BLaER1 treated with 17β-estradiol and CSF1 and Interleukin-3, amounts not matched to agents 10 nM and 100 nM (cell line): ENCODE results near the gene MCTP1.

Source experiments
- H3K27ac ChIP-seq, 11 experiments: shearing (Covaris generic); formaldehyde crosslinking; 2 replicates each; pipeline ENCODE4 v1.8.1; 2022
- H3K27me3 ChIP-seq, 11 experiments: shearing (Covaris generic); formaldehyde crosslinking; 2 replicates each; pipeline ENCODE4 v1.8.1; 2022
- H3K36me3 ChIP-seq, 11 experiments: shearing (Covaris generic); formaldehyde crosslinking; 2 replicates each; pipeline ENCODE4 v1.8.1; 2022
- H3K4me1 ChIP-seq, 10 experiments: shearing (Covaris generic); formaldehyde crosslinking; 2 replicates each; pipeline ENCODE4 v1.8.1; 2022
- H3K4me2 ChIP-seq, 11 experiments: shearing (Covaris generic); formaldehyde crosslinking; 2 replicates each; pipeline ENCODE4 v1.8.1; 2022
- H3K4me3 ChIP-seq, 10 experiments: shearing (Covaris generic); formaldehyde crosslinking; 2 replicates each; pipeline ENCODE4 v1.8.1; 2022
- H3K9ac ChIP-seq, 11 experiments: shearing (Covaris generic); formaldehyde crosslinking; 2 replicates each; pipeline ENCODE4 v1.8.1; 2022
- H3K9me3 ChIP-seq, 11 experiments: shearing (Covaris generic); formaldehyde crosslinking; replicated peaks in 1 of 11; 2 replicates each; pipeline ENCODE4 v1.8.1; 2022
- H4K20me1 ChIP-seq, 11 experiments: shearing (Covaris generic); formaldehyde crosslinking; 2 replicates each; pipeline ENCODE4 v1.8.1; 2022
- Cebpa-rat ChIP-seq, 11 experiments: shearing (Covaris generic); IDR thresholded peaks; 2 replicates each; pipeline ENCODE4 v1.8.1; 2022

MCTP1 gene

GRCh38 chr5:94782383-94782782, 502.5 kb downstream of the MCTP1 start:
- H3K4me2 ChIP-seq, result no peak overlapping the region
- H3K4me3 ChIP-seq, result no peak overlapping the region
- H3K4me1 ChIP-seq, result no peaks in the 10 kb centered on the region
- no peak for TF ChIP-seq Cebpa-rat (IDR thresholded peaks at IDR 0.05)
- no peaks in the 10 kb centered on the region for H3K27me3 ChIP-seq
- no peaks in the 10 kb centered on the region for H3K9me3 ChIP-seq
- H3K9ac ChIP-seq, result no peak overlapping the region
- no peak overlapping the region for H3K27ac ChIP-seq
- peaks cover 0 to 14% (median 0%) of the 10 kb centered on the region in 11 experiments; a peak in 2 of 22 replicates for H4K20me1 ChIP-seq
- H3K36me3 ChIP-seq, result peaks cover 0 to 84% (median 0%) of the 10 kb centered on the region in 11 experiments; a peak in 6 of 22 replicates

GRCh38 chr5:94779684-94780083, 505.2 kb downstream of the MCTP1 start:
- H3K36me3 ChIP-seq, result peaks cover 0 to 95% (median 0%) of the 10 kb centered on the region in 11 experiments; a peak in 6 of 22 replicates
- TF ChIP-seq Cebpa-rat (IDR thresholded peaks at IDR 0.05), result no peak
- no peak overlapping the region for H3K27ac ChIP-seq
- 0 out of 22 replicates have a peak, but pooled peaks cover 0 to under 1% (median 0%) of the 10 kb centered on the region in 11 experiments for H3K9me3 ChIP-seq
- peaks cover 0 to 11% (median 0%) of the 10 kb centered on the region in 11 experiments; a peak in 2 of 22 replicates for H4K20me1 ChIP-seq
- no peak overlapping the region for H3K9ac ChIP-seq
- no peaks in the 10 kb centered on the region for H3K27me3 ChIP-seq
- H3K4me3 ChIP-seq, result no peak overlapping the region
- no peaks in the 10 kb centered on the region for H3K4me1 ChIP-seq
- H3K4me2 ChIP-seq, result no peak overlapping the region

DNA sequence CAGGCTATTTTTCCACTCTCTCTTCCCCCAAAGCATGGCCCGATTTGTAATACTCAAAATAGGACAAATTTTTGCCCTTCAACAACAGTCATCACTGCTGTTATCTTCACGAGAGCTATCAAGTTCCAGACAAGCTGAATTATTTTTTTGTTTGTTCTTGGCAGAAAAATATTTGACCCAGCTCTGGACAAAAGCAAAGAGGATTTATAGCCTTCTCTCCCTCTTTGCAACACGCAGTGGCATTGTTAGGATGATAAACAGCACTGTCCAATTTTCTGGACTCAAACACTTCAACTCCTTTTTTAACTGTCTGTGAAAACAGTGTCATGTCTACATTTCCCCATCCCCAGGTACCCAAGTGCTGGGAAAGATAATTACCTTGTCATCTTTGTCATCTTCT, 506.2 kb downstream of the MCTP1 start:
- Histone ChIP-seq H3K9me3 (peaks cover 0 to 6% (median 0%) of the 10 kb centered on the region in 11 experiments; a peak in 2 of 22 replicates), H3K9ac (no peak overlapping the region), H3K27ac (no peak overlapping the region), H3K4me3 (no peak overlapping the region), H3K4me1 (no peaks in the 10 kb centered on the region), H3K27me3 (no peaks in the 10 kb centered on the region), H4K20me1 (peaks cover 0 to 8% (median 0%) of the 10 kb centered on the region in 11 experiments; a peak in 1 of 22 replicates), H3K36me3 (peaks cover 0 to 94% (median 0%) of the 10 kb centered on the region in 11 experiments; a peak in 6 of 22 replicates), H3K4me2 (no peak overlapping the region)
- no peak for TF ChIP-seq Cebpa-rat (IDR thresholded peaks at IDR 0.05)

GRCh38 chr5:94778299-94778698, 506.6 kb downstream of the MCTP1 start:
- Histone ChIP-seq H3K4me3 (no peak overlapping the region), H3K4me1 (no peaks in the 10 kb centered on the region), H3K27ac (no peak overlapping the region), H3K9ac (no peak overlapping the region), H3K4me2 (no peak overlapping the region), H3K27me3 (no peaks in the 10 kb centered on the region), H4K20me1 (peaks cover 0 to 8% (median 0%) of the 10 kb centered on the region in 11 experiments; a peak in 1 of 22 replicates), H3K36me3 (peaks cover 0 to 96% (median 0%) of the 10 kb centered on the region in 11 experiments; a peak in 6 of 22 replicates), H3K9me3 (peaks cover 0 to 6% (median 0%) of the 10 kb centered on the region in 11 experiments; a peak in 2 of 22 replicates)
- no peak for TF ChIP-seq Cebpa-rat (IDR thresholded peaks at IDR 0.05)

DNA sequence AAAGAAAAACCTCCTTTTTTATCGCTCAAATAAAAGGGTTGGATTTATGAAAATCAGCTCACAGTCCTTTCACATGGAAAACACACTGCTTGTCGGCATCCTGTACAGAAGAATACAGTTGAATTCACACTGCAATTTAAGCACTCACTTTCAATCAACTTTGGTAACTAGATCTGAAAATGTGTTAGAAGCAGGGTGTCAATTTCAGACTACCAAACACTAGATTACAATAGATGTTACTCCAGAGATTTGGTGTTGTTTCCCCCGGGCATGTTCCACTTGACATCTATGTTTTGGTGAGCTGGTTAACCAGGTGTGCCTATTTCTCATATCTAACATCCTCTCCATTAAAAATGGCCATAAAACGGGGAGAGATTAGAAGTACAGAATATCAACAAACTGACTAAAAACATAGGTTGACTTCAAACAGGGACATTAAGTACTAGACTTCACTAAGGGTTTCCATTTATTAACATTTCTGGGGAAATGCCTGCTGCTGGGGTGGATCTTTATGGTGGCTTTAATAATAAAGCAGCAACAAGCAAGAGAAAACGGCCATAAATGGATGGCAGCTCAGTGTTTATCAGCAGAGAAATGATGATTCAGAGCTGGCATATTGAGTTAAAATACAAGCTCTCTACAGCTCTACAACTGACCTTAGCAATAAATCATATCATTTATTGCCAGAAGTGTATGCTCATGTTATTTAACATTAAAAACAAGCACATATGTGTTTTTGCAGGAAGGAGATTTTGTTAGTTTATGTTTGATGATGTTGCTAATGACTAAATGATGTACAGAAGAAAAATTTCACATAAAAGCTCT, 507.6 kb downstream of the MCTP1 start:
- H3K4me3 ChIP-seq, result no peak overlapping the region
- H3K27me3 ChIP-seq, result no peaks in the 10 kb centered on the region
- no peak overlapping the region for H3K9ac ChIP-seq
- no peak for TF ChIP-seq Cebpa-rat (IDR thresholded peaks at IDR 0.05)
- H3K27ac ChIP-seq, result no peak overlapping the region
- peaks cover 0 to 8% (median 0%) of the 10 kb centered on the region in 11 experiments; a peak in 2 of 22 replicates for H4K20me1 ChIP-seq
- H3K4me1 ChIP-seq, result no peaks in the 10 kb centered on the region
- H3K36me3 ChIP-seq, result peaks cover 0 to 96% (median 0%) of the 10 kb centered on the region in 11 experiments; a peak in 7 of 22 replicates
- peaks cover 0 to 6% (median 0%) of the 10 kb centered on the region in 11 experiments; a peak in 2 of 22 replicates for H3K9me3 ChIP-seq
- no peak overlapping the region for H3K4me2 ChIP-seq

- Histone ChIP-seq H3K36me3 (peaks cover 0 to 96% (median 0%) of the 10 kb centered on the region in 11 experiments; a peak in 7 of 22 replicates), H4K20me1 (peaks cover 0 to 8% (median 0%) of the 10 kb centered on the region in 11 experiments; a peak in 1 of 22 replicates), H3K4me2 (no peak overlapping the region), H3K9me3 (peaks cover 0 to 6% (median 0%) of the 10 kb centered on the region in 11 experiments; a peak in 2 of 22 replicates), H3K4me1 (no peaks in the 10 kb centered on the region), H3K27ac (no peak overlapping the region), H3K4me3 (no peak overlapping the region), H3K9ac (no peak overlapping the region), H3K27me3 (no peaks in the 10 kb centered on the region)
- no peak for TF ChIP-seq Cebpa-rat (IDR thresholded peaks at IDR 0.05)
Observed at GRCh38 chr5:94776167-94776566, 508.7 kb downstream of the MCTP1 start.

- Histone ChIP-seq H3K4me3 (no peak overlapping the region), H4K20me1 (peaks cover 0 to 8% (median 0%) of the 10 kb centered on the region in 11 experiments; a peak in 1 of 22 replicates)
Observed at GRCh38 chr5:94775088-94775487, 509.8 kb downstream of the MCTP1 start.

GRCh38 chr5:94771742-94772141, 513.2 kb downstream of the MCTP1 start:
- no peak for TF ChIP-seq Cebpa-rat (IDR thresholded peaks at IDR 0.05)
- Histone ChIP-seq H3K9ac (no peak overlapping the region), H3K4me1 (no peaks in the 10 kb centered on the region), H4K20me1 (peaks cover 0 to 22% (median 0%) of the 10 kb centered on the region in 11 experiments; a peak in 3 of 22 replicates), H3K36me3 (peaks cover 0 to 77% (median 0%) of the 10 kb centered on the region in 11 experiments; a peak in 7 of 22 replicates), H3K27me3 (no peaks in the 10 kb centered on the region), H3K27ac (no peak overlapping the region), H3K4me3 (no peak overlapping the region), H3K4me2 (no peak overlapping the region), H3K9me3 (peaks cover 0 to 6% (median 0%) of the 10 kb centered on the region in 11 experiments; a peak in 2 of 22 replicates)

More at GRCh38 chr5:94775088-94775487, 509.8 kb downstream of the MCTP1 start:
- Histone ChIP-seq H3K36me3 (peaks cover 0 to 97% (median 0%) of the 10 kb centered on the region in 11 experiments; a peak in 7 of 22 replicates), H3K4me2 (no peak overlapping the region), H3K9me3 (peaks cover 0 to 6% (median 0%) of the 10 kb centered on the region in 11 experiments; a peak in 2 of 22 replicates), H3K4me1 (no peaks in the 10 kb centered on the region), H3K9ac (no peak overlapping the region), H3K27me3 (no peaks in the 10 kb centered on the region), H3K27ac (no peak overlapping the region)
- TF ChIP-seq Cebpa-rat (IDR thresholded peaks at IDR 0.05), result no peak

GRCh38 chr5:94769996-94770395, 514.9 kb downstream of the MCTP1 start:
- Histone ChIP-seq H3K4me3 (no peak overlapping the region), H3K4me1 (no peaks in the 10 kb centered on the region), H3K9ac (no peak overlapping the region), H3K27me3 (no peaks in the 10 kb centered on the region), H3K36me3 (peaks cover 0 to 77% (median 0%) of the 10 kb centered on the region in 11 experiments; a peak in 7 of 22 replicates), H4K20me1 (peaks cover 0 to 22% (median 0%) of the 10 kb centered on the region in 11 experiments; a peak in 3 of 22 replicates), H3K4me2 (no peak overlapping the region), H3K9me3 (peaks cover 0 to 10% (median 0%) of the 10 kb centered on the region in 11 experiments; a peak in 3 of 22 replicates), H3K27ac (no peak overlapping the region)
- no peak for TF ChIP-seq Cebpa-rat (IDR thresholded peaks at IDR 0.05)
